ENCODE data around the gene ZG16B.

Gene ZG16B

GRCh38 chr16:2822496-2822895 lies 7.6 kb upstream of the ZG16B start:
- no peak for DNase-seq (ENCODE audit: low read depth in 1 of 2, low spot score in 1 of 2)

DNA sequence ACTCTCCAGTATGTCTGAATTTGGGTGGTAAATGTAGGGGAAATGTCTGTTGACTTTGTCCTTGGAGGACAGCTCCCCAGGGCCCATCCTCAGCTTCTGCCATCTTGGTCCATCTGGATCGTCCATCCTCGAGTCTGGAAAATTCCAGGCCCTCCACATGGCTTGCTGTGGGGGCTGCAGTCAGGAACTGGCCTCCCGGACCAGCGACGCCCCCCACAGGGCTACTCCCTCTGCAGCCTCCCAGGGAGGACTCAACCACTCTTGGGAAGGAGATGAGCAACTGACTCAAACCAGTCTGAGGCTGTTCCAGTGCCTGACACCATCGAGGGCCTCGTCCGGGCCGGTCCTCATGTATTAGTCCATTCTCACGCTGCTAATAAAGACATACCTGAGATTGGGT lies 5.5 kb upstream of the ZG16B start:
- no peak for DNase-seq (ENCODE audit: low read depth in 1 of 2, low spot score in 1 of 2)

- DNase-seq (ENCODE audit: low read depth in 1 of 2, low spot score in 1 of 2), result no peak
Observed at GRCh38 chr16:2825049-2825742, 4.9 kb upstream of the ZG16B start.

GRCh38 chr16:2825906-2826305 lies 4.2 kb upstream of the ZG16B start:
- no peak for DNase-seq (ENCODE audit: low read depth in 1 of 2, low spot score in 1 of 2)

DNA sequence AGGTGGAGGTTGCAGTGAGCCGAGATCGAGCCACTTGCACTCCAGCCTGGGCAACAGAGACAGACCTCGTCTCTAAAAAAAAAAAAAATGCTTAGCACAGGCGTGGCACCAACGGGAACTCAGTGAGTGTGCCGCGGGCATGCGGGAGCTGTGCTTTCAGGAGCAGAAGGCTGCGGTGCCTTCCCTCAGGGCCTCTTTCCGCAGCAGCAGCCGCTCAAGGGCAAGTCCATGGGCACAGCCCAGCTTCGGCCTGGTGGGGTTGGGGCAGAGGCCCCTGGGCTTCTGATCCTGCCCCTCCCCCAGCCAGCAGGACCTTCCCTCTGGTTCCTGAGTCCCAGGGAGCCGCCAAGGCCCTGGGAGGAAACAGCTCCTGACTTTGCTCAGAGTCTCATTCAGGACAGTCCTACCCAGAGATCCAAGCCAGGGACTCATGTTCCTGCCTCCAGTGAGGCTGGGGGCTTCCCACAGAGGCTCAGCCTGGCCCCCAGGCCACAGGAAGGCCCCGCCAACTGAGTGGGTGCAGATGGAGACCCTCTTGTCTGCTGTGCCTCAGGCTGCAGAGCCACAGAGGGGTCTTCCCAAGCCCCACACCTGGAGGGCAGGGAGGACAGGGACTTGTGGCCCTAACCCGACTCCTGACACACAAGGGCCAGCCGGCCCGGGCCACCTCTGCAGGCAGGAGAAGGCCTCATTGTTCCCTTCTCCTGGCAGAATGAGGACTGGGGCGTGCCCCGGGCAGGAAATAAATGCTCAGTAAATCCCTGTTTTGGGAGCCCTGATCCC lies 3.3 kb upstream of the ZG16B start:
- no peak for DNase-seq (ENCODE audit: low read depth in 1 of 2, low spot score in 1 of 2)

DNA sequence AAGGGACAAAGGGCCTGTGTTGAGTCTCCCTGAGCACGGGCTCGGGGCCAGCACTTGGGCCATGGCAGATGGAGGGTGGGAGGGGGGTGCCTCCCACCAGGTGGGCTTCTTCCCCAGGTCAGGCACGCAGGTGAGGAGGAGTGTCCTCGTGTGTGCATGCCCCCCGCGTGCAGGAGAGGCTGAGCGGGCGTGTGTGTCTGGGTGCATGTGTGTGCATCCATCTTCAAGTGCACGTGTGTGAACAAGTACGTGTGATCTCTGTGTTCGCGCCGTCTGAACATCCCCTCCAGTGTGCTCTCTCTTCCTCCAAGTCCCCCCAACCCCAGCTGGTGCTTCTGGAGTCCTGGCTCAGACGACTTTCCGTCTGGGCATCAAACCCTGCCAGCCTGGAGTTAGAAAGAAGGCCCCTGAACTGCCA lies 2.7 kb upstream of the ZG16B start:
- DNase-seq (ENCODE audit: low read depth in 1 of 2, low spot score in 1 of 2), result no peak

GRCh38 chr16:2827831-2828520 lies 2.1 kb upstream of the ZG16B start:
- no peak for DNase-seq (ENCODE audit: low read depth in 1 of 2, low spot score in 1 of 2)

- no peak for DNase-seq (ENCODE audit: low read depth in 1 of 2, low spot score in 1 of 2)
Observed at GRCh38 chr16:2828521-2828840, 1.6 kb upstream of the ZG16B start.

DNA sequence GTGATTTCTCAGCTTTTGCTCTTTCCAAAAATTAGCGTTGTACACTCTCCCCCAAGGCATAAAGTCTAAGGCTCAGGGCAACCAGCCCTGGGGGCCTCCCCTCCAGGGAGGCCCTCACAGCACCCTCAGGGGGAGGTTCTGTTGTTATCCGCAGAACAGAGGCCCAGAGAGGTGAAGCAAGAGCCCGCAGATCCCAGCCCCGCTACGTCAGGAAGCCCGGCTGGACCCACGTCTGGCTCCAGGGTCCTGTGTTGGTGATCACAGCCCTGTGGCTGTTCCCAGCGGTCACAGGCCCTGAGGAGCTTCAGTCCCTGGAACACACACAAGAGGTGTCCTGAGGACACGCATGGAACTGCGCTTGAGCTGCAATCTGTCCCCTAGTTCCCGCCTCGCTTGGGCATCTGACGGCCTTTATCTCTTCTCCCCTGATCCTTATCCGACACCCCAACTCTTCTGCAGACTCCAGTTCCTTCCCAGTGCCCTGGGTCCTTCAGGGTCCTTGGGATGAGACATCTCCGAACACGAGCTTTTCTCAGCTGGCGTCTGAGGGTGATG lies 1.1 kb upstream of the ZG16B start:
- DNase-seq (ENCODE audit: low read depth in 1 of 2, low spot score in 1 of 2), result no peak

DNA sequence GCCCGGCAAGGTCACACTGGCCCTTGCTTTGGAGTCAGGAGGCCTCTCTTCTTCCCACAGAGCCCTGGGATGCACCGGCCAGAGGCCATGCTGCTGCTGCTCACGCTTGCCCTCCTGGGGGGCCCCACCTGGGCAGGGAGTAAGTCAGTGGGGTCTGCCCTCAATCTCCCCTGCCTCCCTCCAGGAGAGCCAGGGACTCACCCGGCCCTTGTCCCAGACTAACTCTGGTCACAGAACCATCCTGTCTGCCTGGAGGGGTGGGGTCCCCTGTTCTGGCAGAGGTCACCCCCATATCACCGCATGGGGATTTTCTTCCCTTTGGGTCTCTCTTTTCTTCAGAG lies 222 bp downstream of the ZG16B start:
- DNase-seq (ENCODE audit: low read depth in 1 of 2, low spot score in 1 of 2), result no peak

DNA sequence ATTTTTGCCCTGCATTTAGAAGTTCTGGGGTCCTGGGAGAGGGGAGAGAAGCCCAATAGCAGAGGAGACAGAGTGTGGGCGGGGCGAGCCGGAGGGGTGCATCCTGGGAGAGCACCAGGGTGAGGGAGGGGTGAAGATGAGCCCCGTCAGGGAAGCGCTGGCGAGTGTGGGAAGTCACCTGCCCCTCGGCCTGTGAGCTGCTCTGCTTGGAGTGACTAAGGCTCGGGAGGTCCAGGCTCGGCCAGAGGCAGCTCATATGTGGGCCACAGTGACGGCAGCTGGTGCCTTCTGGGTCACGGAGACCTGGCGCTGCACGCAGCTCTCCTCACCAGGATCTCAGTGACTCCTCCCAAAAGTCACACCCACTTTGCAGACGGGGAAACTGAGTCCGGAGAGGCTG lies 1.1 kb downstream of the ZG16B start:
- DNase-seq (ENCODE audit: low read depth in 1 of 2, low spot score in 1 of 2), result no peak

GRCh38 chr16:2833776-2834175 lies 3.7 kb downstream of the ZG16B start:
- no peak for DNase-seq (ENCODE audit: low read depth in 1 of 2, low spot score in 1 of 2)

GRCh38 chr16:2834968-2835367 lies 4.9 kb downstream of the ZG16B start:
- DNase-seq (ENCODE audit: low read depth in 1 of 2, low spot score in 1 of 2), result no peak

DNA sequence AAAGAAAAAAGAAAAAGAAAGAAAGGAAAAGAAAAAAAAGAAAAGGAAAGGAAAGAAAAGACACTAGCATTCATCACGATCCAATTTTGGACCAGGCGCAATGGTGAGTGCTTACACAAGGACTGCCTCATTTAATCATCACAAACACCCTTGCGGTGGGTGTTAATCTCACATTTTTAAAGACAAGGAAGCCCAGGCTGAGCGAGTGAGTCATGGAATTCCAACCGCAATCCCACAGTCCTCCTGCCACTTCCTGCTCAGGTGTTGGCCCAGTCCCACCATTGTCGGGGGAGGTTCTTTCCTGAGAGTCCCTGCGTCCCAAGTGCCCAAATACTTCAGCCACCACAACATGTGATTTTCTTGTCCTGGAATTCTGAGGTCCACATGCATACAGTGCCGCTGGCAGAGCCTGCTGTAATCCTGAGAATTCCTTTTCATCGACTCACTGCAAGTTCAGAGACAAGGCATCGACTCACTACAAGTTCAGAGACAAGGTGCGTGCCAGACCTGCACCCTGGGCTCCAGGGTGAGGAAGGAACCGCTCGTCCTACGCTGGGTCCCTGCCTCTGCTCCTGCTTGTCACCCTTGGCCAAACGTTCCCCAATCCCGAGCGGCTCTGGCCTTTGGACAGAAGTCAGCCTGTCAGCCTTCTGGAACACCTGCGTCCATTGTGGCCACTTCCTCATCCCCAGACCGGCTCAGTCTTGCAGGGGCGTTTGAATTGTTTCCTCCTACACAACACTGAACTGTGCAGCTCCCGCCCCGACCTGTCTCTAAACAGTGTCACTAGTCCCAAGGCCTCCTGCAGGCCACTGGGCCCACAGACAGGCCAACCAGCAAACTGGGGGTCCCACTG lies 5.8 kb downstream of the ZG16B start:
- no peak for DNase-seq (ENCODE audit: low read depth in 1 of 2, low spot score in 1 of 2)

- DNase-seq (ENCODE audit: low read depth in 1 of 2, low spot score in 1 of 2), result no peak
Observed at GRCh38 chr16:2836646-2837508, 6.8 kb downstream of the ZG16B start.

GRCh38 chr16:2838928-2839327 lies 8.8 kb downstream of the ZG16B start:
- DNase-seq (ENCODE audit: low read depth in 1 of 2, low spot score in 1 of 2), result peak; percentile 24 to 31

DNA sequence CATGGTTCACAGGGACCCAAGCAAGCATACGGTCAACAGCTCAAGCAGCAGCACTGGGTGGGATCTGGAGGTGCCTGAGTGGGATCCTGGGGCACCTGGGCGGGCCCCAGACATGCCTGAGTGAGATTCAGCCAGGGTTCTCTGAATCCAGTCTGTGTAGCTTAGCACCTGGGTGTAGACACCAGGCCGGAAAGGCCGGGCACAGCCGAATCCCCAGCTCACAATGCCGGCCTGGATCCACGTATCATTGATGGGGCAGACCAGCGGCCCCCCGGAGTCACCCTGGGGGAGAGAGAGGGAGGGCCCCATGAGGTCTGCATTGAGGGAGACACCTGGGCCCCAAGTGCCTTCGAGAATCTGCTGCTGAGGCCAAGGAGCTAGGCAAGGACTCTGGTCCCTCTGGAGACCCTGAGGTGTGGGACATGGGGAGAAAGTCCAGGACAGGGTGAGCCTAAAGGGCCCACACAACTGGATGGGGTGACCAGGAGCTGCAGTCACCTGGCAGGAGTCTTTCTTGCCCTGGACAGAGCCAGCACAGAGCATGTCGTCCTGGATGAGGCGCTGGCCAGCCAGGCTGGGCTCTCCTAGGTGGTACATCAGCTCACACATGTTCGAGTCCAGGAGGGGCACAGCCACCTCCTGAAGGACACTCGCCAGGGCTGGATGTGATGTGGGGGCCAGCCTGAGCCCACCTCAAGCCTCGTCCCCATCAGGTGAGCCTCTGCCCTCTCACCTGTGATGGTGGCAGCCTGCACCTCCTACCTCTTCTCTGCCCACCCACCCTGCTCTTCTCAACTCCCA lies 9.7 kb downstream of the ZG16B start:
- no peak for DNase-seq (ENCODE audit: low read depth in 1 of 2, low spot score in 1 of 2)

- no peak for DNase-seq (ENCODE audit: low read depth in 1 of 2, low spot score in 1 of 2)
Observed at GRCh38 chr16:2840914-2841313, 10.8 kb downstream of the ZG16B start.

DNA sequence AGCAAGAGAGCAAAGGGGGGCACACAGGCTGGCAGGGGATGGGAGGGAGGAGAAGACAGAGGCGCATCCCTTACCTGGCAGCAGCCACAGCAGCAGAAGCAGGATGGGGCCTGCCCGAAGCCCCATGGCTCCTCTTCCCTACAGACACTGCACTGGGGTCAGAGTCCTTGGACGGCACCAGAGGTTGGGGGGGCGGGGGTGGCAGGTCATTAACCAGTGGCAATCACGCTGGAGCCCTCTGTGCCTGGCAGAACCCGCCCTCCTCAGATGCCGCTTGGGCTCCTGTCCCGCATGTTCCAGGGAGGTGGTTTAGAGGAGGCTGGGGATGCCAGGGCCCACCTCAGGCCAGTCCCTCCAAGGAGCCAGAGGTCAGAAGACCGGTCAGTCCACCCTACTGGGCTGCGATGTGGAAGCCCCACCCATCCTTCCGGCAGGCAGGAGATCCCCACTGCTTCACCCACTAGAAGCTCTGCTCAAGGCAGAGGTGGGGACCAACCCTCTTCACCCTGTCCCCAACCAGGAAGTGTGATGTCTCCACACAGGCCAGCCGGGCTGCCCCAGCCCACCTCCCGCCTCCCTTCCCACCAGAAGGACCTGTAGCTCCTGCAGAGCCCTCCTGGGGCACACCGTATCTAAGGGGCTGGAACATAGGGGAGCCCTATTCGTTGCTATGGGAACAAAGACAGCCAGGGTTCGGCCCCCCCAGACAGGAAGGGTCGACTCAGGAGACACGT lies 11.7 kb downstream of the ZG16B start:
- no peak for DNase-seq (ENCODE audit: low read depth in 1 of 2, low spot score in 1 of 2)

Measured in activated CD4-positive, alpha-beta T cell treated with anti-CD3 and anti-CD28 coated beads, Interleukin-2, amount 50 U/mL, for 24 hours (primary cell).